ENCODE data around the gene ARNT2.

ARNT2 gene

GRCh38 chr15:80609091-80609490 lies 204.9 kb downstream of the ARNT2 start:
- TF ChIP-seq, protein P1, sequence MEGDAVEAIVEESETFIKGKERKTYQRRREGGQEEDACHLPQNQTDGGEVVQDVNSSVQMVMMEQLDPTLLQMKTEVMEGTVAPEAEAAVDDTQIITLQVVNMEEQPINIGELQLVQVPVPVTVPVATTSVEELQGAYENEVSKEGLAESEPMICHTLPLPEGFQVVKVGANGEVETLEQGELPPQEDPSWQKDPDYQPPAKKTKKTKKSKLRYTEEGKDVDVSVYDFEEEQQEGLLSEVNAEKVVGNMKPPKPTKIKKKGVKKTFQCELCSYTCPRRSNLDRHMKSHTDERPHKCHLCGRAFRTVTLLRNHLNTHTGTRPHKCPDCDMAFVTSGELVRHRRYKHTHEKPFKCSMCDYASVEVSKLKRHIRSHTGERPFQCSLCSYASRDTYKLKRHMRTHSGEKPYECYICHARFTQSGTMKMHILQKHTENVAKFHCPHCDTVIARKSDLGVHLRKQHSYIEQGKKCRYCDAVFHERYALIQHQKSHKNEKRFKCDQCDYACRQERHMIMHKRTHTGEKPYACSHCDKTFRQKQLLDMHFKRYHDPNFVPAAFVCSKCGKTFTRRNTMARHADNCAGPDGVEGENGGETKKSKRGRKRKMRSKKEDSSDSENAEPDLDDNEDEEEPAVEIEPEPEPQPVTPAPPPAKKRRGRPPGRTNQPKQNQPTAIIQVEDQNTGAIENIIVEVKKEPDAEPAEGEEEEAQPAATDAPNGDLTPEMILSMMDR (IDR thresholded peaks at IDR 0.05; ENCODE audit: low read depth, low read length, missing control alignments): no peak
- in situ Hi-C loops (cut with HindIII; ENCODE audit: low sequenced_read_pairs): loop anchor here (10.0 kb wide), 1 partner anchor 356 kb away; no protein-coding TSS in a partner anchor
- no peak for DNase-seq (ENCODE audit: low read depth)
- H3K4me3 ChIP-seq (ENCODE audit: low read depth, low read length): no peak overlapping the region

- H3K4me3 ChIP-seq (ENCODE audit: low read depth, low read length): no peak overlapping the region
- in situ Hi-C loops (cut with HindIII; ENCODE audit: low sequenced_read_pairs): loop anchor here (10.0 kb wide), 1 partner anchor 355 kb away; no protein-coding TSS in a partner anchor
- no peak for DNase-seq (ENCODE audit: low read depth)
- TF ChIP-seq, protein P1 (IDR thresholded peaks at IDR 0.05; ENCODE audit: low read depth, low read length, missing control alignments): no peak
Observed at GRCh38 chr15:80609512-80609946, 205.3 kb downstream of the ARNT2 start.

- no peak for DNase-seq (ENCODE audit: low read depth)
- TF ChIP-seq, protein P1 (IDR thresholded peaks at IDR 0.05; ENCODE audit: low read depth, low read length, missing control alignments): no peak
- no peak overlapping the region for H3K4me3 ChIP-seq (ENCODE audit: low read depth, low read length)
- in situ Hi-C loops (cut with HindIII; ENCODE audit: low sequenced_read_pairs): no loop called here
Observed at GRCh38 chr15:80611543-80612080, 207.4 kb downstream of the ARNT2 start.

- H3K4me3 ChIP-seq (ENCODE audit: low read depth, low read length): no peak overlapping the region
- TF ChIP-seq, protein P1 (IDR thresholded peaks at IDR 0.05; ENCODE audit: low read depth, low read length, missing control alignments): no peak
- DNase-seq (ENCODE audit: low read depth): no peak
- in situ Hi-C loops (cut with HindIII; ENCODE audit: low sequenced_read_pairs): no loop called here
Observed at GRCh38 chr15:80612118-80612823, 208.1 kb downstream of the ARNT2 start.

DNA sequence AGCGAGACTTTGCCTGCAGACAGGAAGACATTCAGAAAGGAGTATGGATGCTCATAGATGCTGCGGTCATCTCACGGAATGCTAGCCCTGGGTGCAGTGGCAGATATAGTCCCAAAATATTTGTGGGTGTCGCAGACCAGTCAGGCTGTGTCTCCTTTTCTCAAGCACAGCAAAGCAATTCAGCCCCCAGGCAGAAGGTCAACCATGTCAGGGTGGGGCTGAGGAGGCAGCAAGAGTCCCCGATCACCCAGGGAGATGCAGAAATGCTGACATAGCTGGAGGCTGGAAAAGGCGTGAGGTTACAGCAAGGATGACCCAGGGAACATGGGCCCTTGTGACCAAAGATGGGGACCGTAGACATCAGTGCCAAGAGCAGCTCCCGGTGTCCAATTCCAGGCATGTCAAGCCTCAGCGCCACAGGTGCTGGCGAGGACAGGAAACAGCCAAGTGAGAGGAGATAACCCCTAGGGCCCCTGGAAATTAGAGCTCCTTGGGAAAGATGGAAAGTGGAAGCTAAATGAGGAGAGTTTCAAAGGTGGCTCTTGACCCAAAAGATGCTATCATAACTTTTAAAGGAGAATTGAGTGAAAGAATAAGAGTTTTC lies 209.7 kb downstream of the ARNT2 start:
- in situ Hi-C loops (cut with HindIII; ENCODE audit: low sequenced_read_pairs): no loop called here
- H3K4me3 ChIP-seq (ENCODE audit: low read depth, low read length): no peak overlapping the region
- no peak for DNase-seq (ENCODE audit: low read depth)
- TF ChIP-seq, protein P1 (IDR thresholded peaks at IDR 0.05; ENCODE audit: low read depth, low read length, missing control alignments): no peak

DNA sequence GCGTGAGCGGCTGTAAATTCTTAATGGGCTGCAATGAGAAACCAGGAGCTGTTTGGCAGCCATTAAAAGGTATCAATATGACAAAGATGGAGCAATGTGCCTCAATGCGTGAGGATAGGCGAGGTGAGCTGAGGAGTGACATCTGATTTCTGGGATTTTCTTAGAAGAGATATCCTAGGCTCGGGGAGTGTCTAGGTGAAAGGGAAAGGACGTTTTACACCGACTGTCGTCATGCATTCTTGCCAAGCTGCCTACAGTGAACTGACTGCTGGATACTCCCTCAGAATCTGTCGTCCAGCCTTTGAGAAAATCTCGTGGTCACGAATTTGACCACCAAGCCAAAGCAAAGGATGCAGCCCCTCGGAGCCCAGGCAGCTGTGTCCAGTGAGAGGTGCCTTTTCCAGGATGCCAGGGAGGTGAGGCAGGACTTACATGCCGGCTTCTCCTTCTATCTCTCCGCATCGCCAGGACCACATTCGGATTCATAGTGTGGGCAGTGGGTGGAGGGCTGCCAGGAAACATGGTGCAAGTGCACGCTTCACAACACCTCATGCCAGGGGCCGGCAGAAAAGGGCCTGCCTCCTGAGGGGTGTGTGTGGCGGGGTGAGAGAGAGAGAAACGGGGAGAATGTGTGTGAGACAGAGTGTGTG lies 210.7 kb downstream of the ARNT2 start:
- H3K4me3 ChIP-seq (ENCODE audit: low read depth, low read length): no peak overlapping the region
- DNase-seq (ENCODE audit: low read depth): no peak
- in situ Hi-C loops (cut with HindIII; ENCODE audit: low sequenced_read_pairs): no loop called here
- TF ChIP-seq, protein P1 (IDR thresholded peaks at IDR 0.05; ENCODE audit: low read depth, low read length, missing control alignments): no peak

All from astrocyte of the cerebellum (primary cell).